ENCODE measurements around the gene SIRT5.

Gene SIRT5

GRCh38 chr6:13635948-13636658 lies 61.7 kb downstream of the SIRT5 start:
- DNase-seq (ENCODE audit: low spot score) = no peak

- DNase-seq (ENCODE audit: low spot score) = no peak
Measured at GRCh38 chr6:13638014-13638413, 63.6 kb downstream of the SIRT5 start.

- no peak for DNase-seq (ENCODE audit: low spot score)
Measured at GRCh38 chr6:13638626-13639025, 64.2 kb downstream of the SIRT5 start.

- DNase-seq (ENCODE audit: low spot score) = no peak
Measured at GRCh38 chr6:13641315-13641714, 66.9 kb downstream of the SIRT5 start.

GRCh38 chr6:13643125-13643524 lies 68.7 kb downstream of the SIRT5 start:
- DNase-seq (ENCODE audit: low spot score) = no peak

GRCh38 chr6:13648850-13649249 lies 74.4 kb downstream of the SIRT5 start:
- DNase-seq (ENCODE audit: low spot score) = no peak

- DNase-seq (ENCODE audit: low spot score) = no peak
Measured at GRCh38 chr6:13649393-13649792, 75.0 kb downstream of the SIRT5 start.

GRCh38 chr6:13653296-13653695 lies 78.9 kb downstream of the SIRT5 start:
- DNase-seq (ENCODE audit: low spot score) = no peak

GRCh38 chr6:13654496-13654895 lies 80.1 kb downstream of the SIRT5 start:
- DNase-seq (ENCODE audit: low spot score) = no peak

- DNase-seq (ENCODE audit: low spot score) = no peak
Measured at GRCh38 chr6:13655700-13656099, 81.3 kb downstream of the SIRT5 start.

GRCh38 chr6:13660273-13660672 lies 85.9 kb downstream of the SIRT5 start:
- DNase-seq (ENCODE audit: low spot score) = no peak

- no peak for DNase-seq (ENCODE audit: low spot score)
Measured at GRCh38 chr6:13660893-13661292, 86.5 kb downstream of the SIRT5 start.

- DNase-seq (ENCODE audit: low spot score) = no peak
Measured at GRCh38 chr6:13661647-13662046, 87.2 kb downstream of the SIRT5 start.

GRCh38 chr6:13662651-13663334 lies 88.4 kb downstream of the SIRT5 start:
- no peak for DNase-seq (ENCODE audit: low spot score)

- DNase-seq (ENCODE audit: low spot score) = no peak
Measured at GRCh38 chr6:13663986-13664385, 89.6 kb downstream of the SIRT5 start.
